Tibial nerve (tissue), 4 donors: ENCODE data around the gene AKT3. TPM values are rescaled to one million over a fixed set of nuclear protein-coding genes. Genes with fewer than 3 reads are reported as not detected.

Source experiments
- DNase-seq, 2 donors: peaks; one replicate each; pipeline ENCODE4 v3.0.0-alpha.2; 2019; ENCODE audit warnings: low spot score in 2 of 2
- H3K27ac ChIP-seq, 4 donors: fragments of 200-600 bp; sonication (generic) in 3 of 4; one replicate each; pipeline ENCODE4 v1.5.1; 2017 to 2019; ENCODE audit warnings: mild to moderate bottlenecking in 1 of 4
- H3K27me3 ChIP-seq, 2 donors: fragments of 200-600 bp; sonication (generic) in 1 of 2; one replicate each; pipeline versions ENCODE4 v1.5.1 to v1.6.0; 2017 to 2019
- H3K36me3 ChIP-seq, 3 donors: fragments of 200-600 bp; sonication (generic); one replicate each; pipeline ENCODE4 v1.5.1; 2018 to 2019
- H3K4me1 ChIP-seq, 4 donors: fragments of 200-600 bp; sonication (generic) in 3 of 4; one replicate each; pipeline ENCODE4 v1.5.1; 2017 to 2019
- H3K4me3 ChIP-seq, 4 donors: fragments of 200-600 bp; sonication (generic) in 3 of 4; one replicate each; pipeline ENCODE4 v1.5.1; 2017 to 2019; ENCODE audit warnings: mild to moderate bottlenecking in 1 of 4, moderate library complexity in 1 of 4
- H3K9me3 ChIP-seq, 4 donors: fragments of 200-600 bp; sonication (generic) in 3 of 4; one replicate each; pipeline ENCODE4 v1.5.1; 2017 to 2019
- CTCF ChIP-seq, 5 experiments: fragments of 200-600 bp in 3 of 5; fragments of 450-650 bp in 2 of 5; sonication (generic) in 3 of 5; IDR thresholded peaks; one replicate each; pipeline ENCODE4 v1.5.1; 2016 to 2019; ENCODE audit warnings: antibody characterized with exemption in 5 of 5, mild to moderate bottlenecking in 3 of 5, moderate library complexity in 2 of 5
- EP300 ChIP-seq, 2 donors: sonication (generic); formaldehyde crosslinking; IDR thresholded peaks; one replicate each; pipeline ENCODE4 v1.6.1; 2017; ENCODE audit warnings: antibody characterized with exemption in 2 of 2, mild to moderate bottlenecking in 1 of 2
- POLR2A ChIP-seq, 2 donors: fragments of 450-650 bp; IDR thresholded peaks; one replicate each; pipeline ENCODE4 v1.6.1; 2017; ENCODE audit warnings: antibody characterized with exemption in 2 of 2, mild to moderate bottlenecking in 2 of 2, moderate library complexity in 2 of 2
- WGBS, 2 donors: methylation state at CpG; one replicate each; pipeline ENCODE4 v1.1.5; 2018; 5-methylcytosine and 5-hydroxymethylcytosine counted together
- total RNA-seq, 4 donors: library from RNA; depleted of rRNA; stranded (reverse); fragments of >200 nt; gene quantifications; one replicate each; pipeline ENCODE4 v1.1.0, GENCODE V29; 2016

The AKT3 gene
- total RNA-seq, 4 donors from 2014 or later = 58.8 to 76.0 (median 69.2) TPM

- H3K4me1 ChIP-seq = no peaks in the 10 kb centered on the region
- no peak overlapping the region for H3K27ac ChIP-seq
- peaks cover 0 to 55% (median 0%) of the 10 kb centered on the region in 3 donors for H3K36me3 ChIP-seq
- peaks cover 0 to 19% (median 0%) of the 10 kb centered on the region in 4 donors for H3K9me3 ChIP-seq
- TF ChIP-seq POLR2A (IDR thresholded peaks at IDR 0.05) = no peak
- TF ChIP-seq CTCF (IDR thresholded peaks at IDR 0.05) = no peak
- no peak for TF ChIP-seq EP300 (IDR thresholded peaks at IDR 0.05)
- DNase-seq = no peak
- WGBS, 2 donors = 88% methylated on average over 6 of the region's 6 CpGs
- no peaks in the 10 kb centered on the region for H3K27me3 ChIP-seq
- no peak overlapping the region for H3K4me3 ChIP-seq
Measured at GRCh38 chr1:243645281-243645680, 204.8 kb downstream of the AKT3 start.

GRCh38 chr1:243642936-243643335, 207.1 kb downstream of the AKT3 start:
- H3K27ac ChIP-seq = no peak overlapping the region
- no peak for DNase-seq
- TF ChIP-seq CTCF (IDR thresholded peaks at IDR 0.05) = no peak
- no peak for TF ChIP-seq POLR2A (IDR thresholded peaks at IDR 0.05)
- TF ChIP-seq EP300 (IDR thresholded peaks at IDR 0.05) = no peak
- no peak overlapping the region for H3K4me3 ChIP-seq
- no peaks in the 10 kb centered on the region for H3K27me3 ChIP-seq
- H3K36me3 ChIP-seq = peaks cover 0 to 68% (median 0%) of the 10 kb centered on the region in 3 donors
- 84 to 88% methylated on average over 5 of the region's 5 CpGs for WGBS, 2 donors
- H3K9me3 ChIP-seq = peaks cover 0 to 35% (median 4%) of the 10 kb centered on the region in 4 donors
- H3K4me1 ChIP-seq = no peaks in the 10 kb centered on the region

GRCh38 chr1:243639027-243639658, 210.9 kb downstream of the AKT3 start:
- DNase-seq = no peak
- Histone ChIP-seq H3K4me1 (no peaks in the 10 kb centered on the region), H3K27ac (no peak overlapping the region), H3K4me3 (no peak overlapping the region), H3K36me3 (peaks cover 0 to 46% (median 0%) of the 10 kb centered on the region in 3 donors), H3K9me3 (peaks cover 0 to 17% (median 4%) of the 10 kb centered on the region in 4 donors), H3K27me3 (no peaks in the 10 kb centered on the region)
- TF ChIP-seq EP300 (IDR thresholded peaks at IDR 0.05) (no peak), POLR2A (IDR thresholded peaks at IDR 0.05) (no peak), CTCF (IDR thresholded peaks at IDR 0.05) (no peak)
- 96 to 98% methylated on average over 4 of the region's 4 CpGs for WGBS, 2 donors

GRCh38 chr1:243638186-243638585, 211.9 kb downstream of the AKT3 start:
- no peaks in the 10 kb centered on the region for H3K27me3 ChIP-seq
- no peaks in the 10 kb centered on the region for H3K4me1 ChIP-seq
- WGBS, 2 donors = 83 to 87% methylated on average over 4 of the region's 4 CpGs

More at GRCh38 chr1:243638186-243638585, 211.9 kb downstream of the AKT3 start:
- DNase-seq = no peak
- H3K27ac ChIP-seq = no peak overlapping the region
- H3K4me3 ChIP-seq = no peak overlapping the region
- H3K36me3 ChIP-seq = peaks cover 0 to 46% (median 0%) of the 10 kb centered on the region in 3 donors
- peaks cover 0 to 23% (median 4%) of the 10 kb centered on the region in 4 donors for H3K9me3 ChIP-seq
- no peak for TF ChIP-seq EP300 (IDR thresholded peaks at IDR 0.05)
- no peak for TF ChIP-seq CTCF (IDR thresholded peaks at IDR 0.05)
- no peak for TF ChIP-seq POLR2A (IDR thresholded peaks at IDR 0.05)
